GM12801 (cell line): ENCODE results near the gene PHLDB2.

Source experiments
- CTCF ChIP-seq: IDR thresholded peaks from one replicate; pipeline ENCODE4 v1.5.1; 2011; ENCODE audit warnings: control low read depth; ENCODE audit not compliant: insufficient read length; ENCODE audit errors: extremely low read depth

PHLDB2 gene

GRCh38 chr3:111820651-111821050 is 38.4 kb upstream of the PHLDB2 start:
- no peak for TF ChIP-seq CTCF

GRCh38 chr3:111821891-111822290 is 37.2 kb upstream of the PHLDB2 start:
- no peak for TF ChIP-seq CTCF

GRCh38 chr3:111822804-111823203 is 36.3 kb upstream of the PHLDB2 start:
- TF ChIP-seq CTCF, result no peak

- TF ChIP-seq CTCF, result no peak
These were observed 35.7 kb upstream of the PHLDB2 start for GRCh38 chr3:111823341-111823855.

- no peak for TF ChIP-seq CTCF
These were observed 34.7 kb upstream of the PHLDB2 start for GRCh38 chr3:111824351-111824750.

GRCh38 chr3:111827871-111828270 is 31.2 kb upstream of the PHLDB2 start:
- TF ChIP-seq CTCF, result no peak

- no peak for TF ChIP-seq CTCF
These were observed 30.5 kb upstream of the PHLDB2 start for GRCh38 chr3:111828530-111828929.

- no peak for TF ChIP-seq CTCF
These were observed 30.0 kb upstream of the PHLDB2 start for GRCh38 chr3:111829023-111829422.
